ENCODE data around the gene PRKCA.

PRKCA gene

GRCh38 chr17:66799849-66800537, 497.6 kb downstream of the PRKCA start:
- Histone ChIP-seq H3K4me3 (ENCODE audit: low read length) (no peak overlapping the region), H3K9me3 (ENCODE audit: low read length) (peaks cover 2% of the 10 kb centered on the region), H3K27me3 (ENCODE audit: insufficient read depth, low read length) (no peaks in the 10 kb centered on the region), H2AFZ (ENCODE audit: low read depth, low read length) (no peak overlapping the region), H3K4me1 (ENCODE audit: insufficient read depth, low read length) (peaks cover 14% of the 10 kb centered on the region), H3K36me3 (ENCODE audit: insufficient read depth, low read length) (no peaks in the 10 kb centered on the region)

- H3K27me3 ChIP-seq (ENCODE audit: insufficient read depth, low read length): no peaks in the 10 kb centered on the region
Measured at GRCh38 chr17:66803474-66803951, 501.1 kb downstream of the PRKCA start.

DNA sequence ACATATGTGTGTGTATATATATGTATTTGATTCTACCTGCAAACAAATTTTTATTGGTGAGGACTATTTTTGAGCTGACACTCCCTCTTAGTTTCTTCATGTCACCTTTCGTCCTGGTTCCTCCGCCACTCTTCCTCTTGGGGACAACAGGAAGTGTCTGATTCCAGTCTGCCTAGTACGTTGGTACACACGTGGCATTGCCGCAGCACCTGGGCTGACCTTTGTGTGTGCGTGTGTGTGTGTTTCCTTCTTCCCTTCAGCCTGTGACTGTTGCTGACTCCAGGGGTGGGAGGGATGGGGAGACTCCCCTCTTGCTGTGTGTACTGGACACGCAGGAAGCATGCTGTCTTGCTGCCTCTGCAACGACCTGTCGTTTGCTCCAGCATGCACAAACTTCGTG, 503.2 kb downstream of the PRKCA start:
- Histone ChIP-seq H3K9me3 (ENCODE audit: low read length) (no peaks in the 10 kb centered on the region), H3K4me1 (ENCODE audit: insufficient read depth, low read length) (peaks cover 14% of the 10 kb centered on the region), H3K27me3 (ENCODE audit: insufficient read depth, low read length) (no peaks in the 10 kb centered on the region), H3K36me3 (ENCODE audit: insufficient read depth, low read length) (no peaks in the 10 kb centered on the region), H2AFZ (ENCODE audit: low read depth, low read length) (no peak overlapping the region), H3K4me3 (ENCODE audit: low read length) (no peak overlapping the region)

More at GRCh38 chr17:66803474-66803951, 501.1 kb downstream of the PRKCA start:
- Histone ChIP-seq H3K9me3 (ENCODE audit: low read length) (no peaks in the 10 kb centered on the region), H3K4me1 (ENCODE audit: insufficient read depth, low read length) (peaks cover 14% of the 10 kb centered on the region), H3K4me3 (ENCODE audit: low read length) (no peak overlapping the region), H3K36me3 (ENCODE audit: insufficient read depth, low read length) (no peaks in the 10 kb centered on the region), H2AFZ (ENCODE audit: low read depth, low read length) (no peak overlapping the region)

DNA sequence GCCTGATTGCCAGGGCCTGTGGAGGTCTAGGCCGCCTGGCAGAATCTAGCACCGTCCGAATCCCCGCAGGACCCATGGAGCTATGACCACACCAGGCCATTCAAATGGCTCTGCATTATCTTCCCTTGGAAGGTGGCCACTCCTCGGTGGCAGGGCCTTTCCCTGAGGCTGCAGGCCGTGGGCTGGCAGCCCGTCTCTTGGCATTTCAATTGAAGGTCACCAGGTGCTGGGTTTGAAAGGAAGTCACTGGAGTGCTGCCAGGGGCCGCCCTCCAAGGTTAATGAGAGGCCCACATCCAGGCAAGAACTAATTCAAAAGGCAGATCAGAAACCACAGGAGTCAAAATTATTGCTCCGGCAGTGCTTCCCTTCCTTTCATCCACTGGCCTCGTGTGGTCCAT, 504.8 kb downstream of the PRKCA start:
- no peak overlapping the region for H3K4me3 ChIP-seq (ENCODE audit: low read length)
- no peak overlapping the region for H2AFZ ChIP-seq (ENCODE audit: low read depth, low read length)
- H3K4me1 ChIP-seq (ENCODE audit: insufficient read depth, low read length): peaks cover 22% of the 10 kb centered on the region
- no peaks in the 10 kb centered on the region for H3K36me3 ChIP-seq (ENCODE audit: insufficient read depth, low read length)
- H3K27me3 ChIP-seq (ENCODE audit: insufficient read depth, low read length): no peaks in the 10 kb centered on the region
- H3K9me3 ChIP-seq (ENCODE audit: low read length): no peaks in the 10 kb centered on the region

GRCh38 chr17:66809408-66809807, 507.0 kb downstream of the PRKCA start:
- no peaks in the 10 kb centered on the region for H3K36me3 ChIP-seq (ENCODE audit: insufficient read depth, low read length)
- no peak overlapping the region for H2AFZ ChIP-seq (ENCODE audit: low read depth, low read length)
- H3K9me3 ChIP-seq (ENCODE audit: low read length): no peaks in the 10 kb centered on the region
- H3K27me3 ChIP-seq (ENCODE audit: insufficient read depth, low read length): no peaks in the 10 kb centered on the region
- H3K4me1 ChIP-seq (ENCODE audit: insufficient read depth, low read length): peaks cover 29% of the 10 kb centered on the region
- H3K4me3 ChIP-seq (ENCODE audit: low read length): no peak overlapping the region

GRCh38 chr17:66810951-66811682, 508.7 kb downstream of the PRKCA start:
- Histone ChIP-seq H3K9me3 (ENCODE audit: low read length) (no peaks in the 10 kb centered on the region), H3K4me1 (ENCODE audit: insufficient read depth, low read length) (peaks cover 28% of the 10 kb centered on the region), H3K4me3 (ENCODE audit: low read length) (no peak overlapping the region), H3K36me3 (ENCODE audit: insufficient read depth, low read length) (no peaks in the 10 kb centered on the region), H2AFZ (ENCODE audit: low read depth, low read length) (no peak overlapping the region), H3K27me3 (ENCODE audit: insufficient read depth, low read length) (no peaks in the 10 kb centered on the region)

DNA sequence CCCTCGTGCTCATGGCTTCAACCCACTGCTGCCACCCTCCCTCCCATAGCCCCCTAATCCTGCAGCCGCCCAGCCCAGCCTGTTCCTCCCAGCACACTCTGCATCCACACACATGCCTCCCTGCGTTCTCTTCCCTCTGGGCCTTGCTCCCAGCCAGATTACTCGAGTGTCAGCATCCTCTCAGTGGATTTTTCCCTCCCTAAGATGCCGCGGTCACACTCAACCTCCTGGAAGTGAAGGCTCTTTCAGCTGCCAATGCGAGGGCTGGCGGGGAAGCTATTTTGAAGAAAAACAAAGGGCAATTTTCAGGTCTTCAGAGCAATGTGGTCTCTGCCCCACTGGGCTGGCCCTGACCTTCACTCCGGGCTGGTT, 509.3 kb downstream of the PRKCA start:
- no peaks in the 10 kb centered on the region for H3K27me3 ChIP-seq (ENCODE audit: insufficient read depth, low read length)
- no peak overlapping the region for H2AFZ ChIP-seq (ENCODE audit: low read depth, low read length)
- peaks cover 28% of the 10 kb centered on the region for H3K4me1 ChIP-seq (ENCODE audit: insufficient read depth, low read length)
- no peak overlapping the region for H3K4me3 ChIP-seq (ENCODE audit: low read length)
- no peaks in the 10 kb centered on the region for H3K9me3 ChIP-seq (ENCODE audit: low read length)
- H3K36me3 ChIP-seq (ENCODE audit: insufficient read depth, low read length): no peaks in the 10 kb centered on the region

- Histone ChIP-seq H3K4me1 (ENCODE audit: insufficient read depth, low read length) (peaks cover 28% of the 10 kb centered on the region), H3K27me3 (ENCODE audit: insufficient read depth, low read length) (no peaks in the 10 kb centered on the region), H3K4me3 (ENCODE audit: low read length) (no peak overlapping the region), H3K9me3 (ENCODE audit: low read length) (no peaks in the 10 kb centered on the region), H2AFZ (ENCODE audit: low read depth, low read length) (no peak overlapping the region), H3K36me3 (ENCODE audit: insufficient read depth, low read length) (no peaks in the 10 kb centered on the region)
Measured at GRCh38 chr17:66812571-66812970, 510.2 kb downstream of the PRKCA start.

GRCh38 chr17:66813296-66813695, 510.9 kb downstream of the PRKCA start:
- Histone ChIP-seq H2AFZ (ENCODE audit: low read depth, low read length) (no peak overlapping the region), H3K9me3 (ENCODE audit: low read length) (peaks cover 4% of the 10 kb centered on the region), H3K4me1 (ENCODE audit: insufficient read depth, low read length) (peaks cover 28% of the 10 kb centered on the region), H3K4me3 (ENCODE audit: low read length) (no peak overlapping the region), H3K27me3 (ENCODE audit: insufficient read depth, low read length) (no peaks in the 10 kb centered on the region), H3K36me3 (ENCODE audit: insufficient read depth, low read length) (no peaks in the 10 kb centered on the region)

- H3K36me3 ChIP-seq (ENCODE audit: insufficient read depth, low read length): no peaks in the 10 kb centered on the region
- peaks cover 28% of the 10 kb centered on the region for H3K4me1 ChIP-seq (ENCODE audit: insufficient read depth, low read length)
- H2AFZ ChIP-seq (ENCODE audit: low read depth, low read length): no peak overlapping the region
- no peak overlapping the region for H3K4me3 ChIP-seq (ENCODE audit: low read length)
- peaks cover 4% of the 10 kb centered on the region for H3K9me3 ChIP-seq (ENCODE audit: low read length)
- H3K27me3 ChIP-seq (ENCODE audit: insufficient read depth, low read length): no peaks in the 10 kb centered on the region
Measured at GRCh38 chr17:66814026-66814425, 511.6 kb downstream of the PRKCA start.

DNA sequence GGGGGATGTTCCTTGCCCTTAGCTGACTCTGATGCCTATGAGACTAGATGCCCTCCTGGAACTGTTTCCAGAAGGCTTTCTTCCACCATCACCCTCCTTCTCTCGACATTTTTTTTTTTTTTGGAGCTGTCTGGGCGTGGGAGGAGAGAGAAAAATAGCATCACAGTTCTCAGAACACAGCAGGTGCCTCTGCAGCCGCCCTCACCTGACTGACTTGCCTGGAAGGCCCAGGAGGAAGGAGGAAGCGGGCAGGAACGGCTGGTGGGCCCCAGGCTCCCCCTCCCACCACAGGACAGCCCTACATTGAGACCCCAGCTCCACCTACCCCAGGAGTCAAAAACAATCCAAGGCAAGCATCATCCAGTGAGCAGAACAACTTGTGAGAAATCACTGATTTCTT, 512.2 kb downstream of the PRKCA start:
- H3K36me3 ChIP-seq (ENCODE audit: insufficient read depth, low read length): no peaks in the 10 kb centered on the region
- H2AFZ ChIP-seq (ENCODE audit: low read depth, low read length): no peak overlapping the region
- H3K4me1 ChIP-seq (ENCODE audit: insufficient read depth, low read length): peaks cover 33% of the 10 kb centered on the region
- no peak overlapping the region for H3K4me3 ChIP-seq (ENCODE audit: low read length)
- no peaks in the 10 kb centered on the region for H3K27me3 ChIP-seq (ENCODE audit: insufficient read depth, low read length)
- peaks cover 4% of the 10 kb centered on the region for H3K9me3 ChIP-seq (ENCODE audit: low read length)

- no peak overlapping the region for H3K4me3 ChIP-seq (ENCODE audit: low read length)
- no peaks in the 10 kb centered on the region for H3K27me3 ChIP-seq (ENCODE audit: insufficient read depth, low read length)
- peaks cover 4% of the 10 kb centered on the region for H3K9me3 ChIP-seq (ENCODE audit: low read length)
- no peak overlapping the region for H2AFZ ChIP-seq (ENCODE audit: low read depth, low read length)
- no peaks in the 10 kb centered on the region for H3K36me3 ChIP-seq (ENCODE audit: insufficient read depth, low read length)
- H3K4me1 ChIP-seq (ENCODE audit: insufficient read depth, low read length): peaks cover 23% of the 10 kb centered on the region
Measured at GRCh38 chr17:66817750-66818149, 515.3 kb downstream of the PRKCA start.

DNA sequence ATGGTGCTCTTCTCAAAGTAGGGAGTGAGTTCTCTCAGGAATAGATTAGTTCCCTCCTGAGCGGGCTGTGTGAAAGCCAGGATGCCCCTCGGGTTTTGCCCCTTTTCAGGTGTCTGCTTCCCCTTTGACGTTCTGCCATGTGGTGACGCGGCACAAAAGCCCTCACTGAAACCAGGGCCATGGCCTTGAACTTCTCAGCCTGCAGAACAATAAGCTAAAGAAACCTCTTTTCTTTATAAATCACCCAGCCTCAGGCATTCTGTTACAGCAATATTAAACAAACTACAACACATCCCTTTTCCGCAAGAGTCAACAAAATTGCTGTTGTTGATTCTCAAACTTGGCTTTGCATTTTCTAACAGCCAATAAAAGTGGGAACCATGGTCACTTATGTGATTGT, 517.1 kb downstream of the PRKCA start:
- Histone ChIP-seq H3K4me1 (ENCODE audit: insufficient read depth, low read length) (peaks cover 9% of the 10 kb centered on the region), H3K27me3 (ENCODE audit: insufficient read depth, low read length) (no peaks in the 10 kb centered on the region), H3K4me3 (ENCODE audit: low read length) (no peak overlapping the region), H3K36me3 (ENCODE audit: insufficient read depth, low read length) (no peaks in the 10 kb centered on the region), H2AFZ (ENCODE audit: low read depth, low read length) (no peak overlapping the region), H3K9me3 (ENCODE audit: low read length) (peaks cover 4% of the 10 kb centered on the region)

All from neuron (in vitro differentiated cells).